GM21515 (cell line): ENCODE data around the gene TMEM150A.
A peak's percentile ranks its signal among the peaks of the same experiment; 100 is the strongest.
"Not testable (repeated sequence)": the region's sequence is repeated elsewhere in the genome, so short reads cannot be mapped to it uniquely, and the experiment has no call there.

Source experiments
- ATAC-seq: cut with Tn5 transposase; IDR thresholded peaks from one replicate; pipeline ENCODE4 v1.9.1; 2021; ENCODE audit not compliant: unreplicated experiment

The TMEM150A gene

GRCh38 chr2:85595301-85596025, 7.0 kb downstream of the TMEM150A start, which contains the start of gene RNF181:
RNF181 (plus strand) TSS chr2:85595745; CDS start chr2:85595764, 19 bp downstream.
- peak; percentile 96 for ATAC-seq

DNA sequence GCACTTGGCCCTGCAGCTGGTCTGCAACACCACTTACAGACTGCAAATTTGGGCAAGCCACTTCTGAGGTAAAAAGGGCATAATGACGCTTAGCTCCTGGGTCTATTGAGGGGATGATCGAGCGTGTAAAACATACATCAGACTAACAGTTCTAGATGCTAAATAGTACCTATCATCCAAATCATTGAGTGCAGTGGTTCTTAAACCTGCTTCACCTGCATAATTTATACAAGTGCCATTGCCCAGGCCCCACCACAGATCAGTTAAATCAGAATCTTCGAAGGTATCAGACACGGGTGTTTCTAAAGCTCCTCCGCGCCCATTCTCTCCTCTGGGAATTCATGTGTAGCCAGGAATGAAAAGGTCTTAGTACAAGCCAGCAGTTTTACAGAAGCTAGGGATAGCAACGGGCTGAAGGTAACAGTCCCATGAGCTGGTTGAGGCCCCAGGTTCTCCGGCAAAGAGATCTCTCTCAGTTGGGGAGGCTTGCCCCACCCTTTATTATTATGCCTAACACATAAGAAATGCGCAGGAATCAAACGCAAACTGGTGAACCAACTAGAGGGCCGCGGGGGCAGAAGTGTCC, 7.7 kb downstream of the TMEM150A start:
- no peak for ATAC-seq

DNA sequence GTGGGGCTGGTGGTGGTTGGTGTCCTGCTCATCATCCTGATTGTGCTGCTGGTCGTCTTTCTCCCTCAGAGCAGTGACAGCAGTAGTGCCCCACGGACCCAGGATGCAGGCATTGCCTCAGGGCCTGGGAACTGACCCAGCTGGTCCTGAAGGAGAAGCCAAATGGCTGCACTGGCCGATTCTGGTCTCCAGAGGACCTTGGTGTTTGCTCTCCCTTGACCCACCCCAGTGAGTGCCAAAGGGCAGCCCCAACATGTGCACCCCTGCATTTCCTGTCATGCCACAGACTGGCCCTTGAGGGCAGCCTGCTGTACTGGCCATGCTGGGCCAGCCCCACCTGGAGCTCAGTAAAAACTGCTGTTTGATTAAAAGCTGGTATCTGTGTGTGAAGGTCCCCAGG, 9.5 kb downstream of the TMEM150A start:
- ATAC-seq, result no peak

DNA sequence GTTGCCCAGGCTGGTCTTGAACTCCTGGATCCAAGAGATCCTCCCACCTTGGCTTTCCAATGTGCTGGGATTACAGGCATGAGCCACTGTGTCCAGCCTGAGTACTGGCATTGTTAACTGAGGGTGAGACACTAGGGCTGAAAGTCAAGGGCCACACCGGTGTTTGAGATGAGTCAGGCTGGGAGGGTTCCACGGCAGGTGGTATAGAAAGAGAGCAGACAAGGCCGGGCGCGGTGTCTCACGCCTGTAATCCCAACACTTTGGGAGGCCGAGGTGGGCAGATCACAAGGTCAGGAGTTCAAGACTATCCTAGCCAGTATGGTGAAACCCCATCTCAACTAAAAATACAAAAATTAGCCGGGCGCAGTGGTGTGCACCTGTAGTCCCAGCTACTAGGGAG, 10.2 kb downstream of the TMEM150A start:
- ATAC-seq, result not testable (repeated sequence)

DNA sequence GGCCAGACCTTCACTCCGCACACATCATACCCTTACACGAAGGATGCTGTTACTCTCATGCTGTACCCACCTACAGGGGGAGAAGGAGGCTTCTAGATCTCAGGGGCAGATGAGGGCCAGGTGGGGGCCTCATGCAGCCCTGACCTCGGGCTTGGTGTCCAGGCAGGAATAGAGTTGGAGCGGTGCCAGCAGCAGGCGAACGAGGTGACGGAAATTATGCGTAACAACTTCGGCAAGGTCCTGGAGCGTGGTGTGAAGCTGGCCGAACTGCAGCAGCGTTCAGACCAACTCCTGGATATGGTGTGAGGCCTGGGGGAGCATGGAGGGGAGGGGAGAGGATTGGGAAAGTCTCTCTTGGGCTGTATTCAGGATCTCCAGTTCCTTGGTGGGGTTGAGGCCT, 10.9 kb downstream of the TMEM150A start:
- no peak for ATAC-seq

GRCh38 chr2:85590950-85591349, 11.5 kb downstream of the TMEM150A start:
- no peak for ATAC-seq

- ATAC-seq, result no peak
Measured at GRCh38 chr2:85589982-85590791, 12.3 kb downstream of the TMEM150A start.

DNA sequence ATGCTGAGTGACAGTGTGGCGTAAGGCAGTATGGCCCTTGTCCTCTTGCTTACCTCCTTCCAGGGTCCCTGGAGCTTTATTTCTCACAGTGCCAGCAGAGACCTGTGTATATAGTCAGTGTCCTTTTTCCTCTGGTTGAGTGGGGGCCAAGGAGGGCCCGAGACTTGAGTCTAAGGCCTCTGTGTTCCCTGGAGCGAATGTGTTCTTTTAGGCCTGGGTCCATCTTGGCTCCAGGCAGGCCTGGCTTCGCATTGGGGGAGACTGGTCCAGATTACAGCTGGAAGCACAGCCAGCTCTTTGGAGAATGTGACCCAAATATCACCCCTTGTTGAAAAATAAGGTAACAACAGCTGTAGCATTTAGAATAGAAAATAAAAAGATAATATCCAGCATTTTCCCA, 13.3 kb downstream of the TMEM150A start:
- ATAC-seq, result no peak

- no peak for ATAC-seq
Measured at GRCh38 chr2:85588645-85589044, 13.9 kb downstream of the TMEM150A start.

DNA sequence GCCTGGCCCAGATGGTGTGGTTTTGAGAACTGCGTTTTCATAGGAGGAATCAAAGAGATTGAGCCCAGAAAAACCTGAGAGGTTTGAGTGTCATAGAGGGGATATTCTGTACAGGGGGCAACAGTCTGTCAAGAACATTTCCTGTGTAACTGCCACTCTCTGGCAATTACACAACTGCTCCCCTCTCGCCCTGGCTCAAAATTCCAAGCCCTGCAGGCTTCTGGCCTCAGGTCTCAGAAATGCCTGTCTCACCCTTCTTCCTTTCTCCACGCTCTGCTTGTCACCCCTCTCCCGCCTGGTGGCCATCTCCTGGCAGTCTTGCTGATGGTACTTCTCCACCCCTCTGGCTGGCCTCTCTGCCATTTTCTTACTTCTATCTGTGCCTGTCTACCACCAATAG, 14.3 kb downstream of the TMEM150A start:
- no peak for ATAC-seq

- ATAC-seq, result no peak
Measured at GRCh38 chr2:85585781-85586105, 16.8 kb downstream of the TMEM150A start.

DNA sequence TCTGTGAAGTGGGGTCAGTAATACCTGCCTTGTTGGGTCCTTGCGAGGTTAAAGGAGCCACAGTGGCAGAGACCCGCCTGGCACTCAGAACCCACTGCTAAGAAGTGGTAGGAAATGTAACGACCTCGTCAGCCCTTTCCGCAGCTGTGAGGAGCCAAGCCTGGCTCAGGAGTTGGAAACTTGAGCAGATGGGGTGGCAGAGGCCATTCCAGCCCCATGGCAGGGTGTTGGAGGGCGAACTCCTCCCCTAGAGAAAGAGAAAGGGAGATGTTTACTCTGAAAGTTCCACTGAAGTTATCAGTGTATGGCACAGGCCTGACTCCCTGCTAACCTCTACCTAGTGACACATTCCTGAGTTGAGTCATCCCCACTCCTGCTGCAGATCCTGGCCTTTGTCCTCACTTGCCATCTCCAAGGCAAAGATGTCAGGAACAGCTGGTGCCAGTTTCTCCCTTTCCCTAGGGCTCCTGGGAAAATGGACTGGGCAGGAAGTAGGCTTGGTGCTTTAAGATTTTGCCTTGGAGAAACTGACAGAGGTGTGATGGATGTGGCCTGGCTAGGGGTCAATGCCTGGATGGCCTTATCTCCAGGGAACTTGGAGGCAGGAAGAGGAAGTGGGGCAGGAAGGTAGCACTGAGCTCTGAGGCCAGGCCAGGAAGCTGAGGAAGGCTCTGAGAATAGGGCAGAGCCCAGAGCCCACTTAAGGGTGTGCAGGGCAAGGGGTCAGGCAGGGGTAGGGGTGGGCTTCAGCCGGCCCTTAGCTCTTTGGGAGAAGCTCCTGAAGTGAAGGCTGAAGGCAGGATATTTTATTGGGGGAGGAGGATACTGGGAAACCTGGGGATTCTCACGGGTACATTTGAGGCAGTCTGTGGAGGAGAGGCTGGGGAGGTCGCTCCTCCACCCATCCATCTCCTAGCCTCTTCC, 17.4 kb downstream of the TMEM150A start:
- ATAC-seq, result peak; percentile 40

DNA sequence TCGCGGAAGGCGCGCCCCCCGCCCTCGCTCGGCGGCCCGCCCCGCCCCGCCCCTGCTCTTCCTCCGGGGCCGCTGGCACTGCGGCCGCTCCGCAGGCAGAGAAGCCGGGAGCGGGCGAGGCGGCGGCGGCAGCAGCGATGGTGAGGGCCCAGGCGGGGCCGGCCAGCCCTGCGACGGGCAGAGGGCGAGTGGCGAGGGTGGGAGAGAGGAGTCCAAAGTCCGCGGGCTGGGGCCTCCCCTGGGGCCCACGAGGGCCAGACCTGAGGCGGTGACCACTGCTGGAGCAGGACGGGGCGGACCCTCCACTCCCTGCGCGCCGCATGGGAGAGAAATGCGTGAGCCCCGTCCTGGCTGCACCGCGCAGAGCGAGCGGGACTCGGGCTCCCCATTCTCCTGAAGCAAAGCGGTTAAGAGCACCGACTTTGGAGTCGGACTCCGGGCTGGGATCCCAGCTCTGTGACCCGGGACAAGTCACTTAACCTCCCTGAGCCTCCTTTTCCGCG, 18.1 kb downstream of the TMEM150A start, which contains the start of gene VAMP5:
TSS of gene VAMP5 (plus strand) at position 78 of the 503 bp plus-strand sequence. CDS start at position 138, 60 bp downstream.
- peak; percentile 26 for ATAC-seq

- ATAC-seq, result peak; percentile 64
Measured at GRCh38 chr2:85583667-85584353, 18.7 kb downstream of the TMEM150A start.

- no peak for ATAC-seq
Measured at GRCh38 chr2:85582492-85582891, 20.0 kb downstream of the TMEM150A start.

DNA sequence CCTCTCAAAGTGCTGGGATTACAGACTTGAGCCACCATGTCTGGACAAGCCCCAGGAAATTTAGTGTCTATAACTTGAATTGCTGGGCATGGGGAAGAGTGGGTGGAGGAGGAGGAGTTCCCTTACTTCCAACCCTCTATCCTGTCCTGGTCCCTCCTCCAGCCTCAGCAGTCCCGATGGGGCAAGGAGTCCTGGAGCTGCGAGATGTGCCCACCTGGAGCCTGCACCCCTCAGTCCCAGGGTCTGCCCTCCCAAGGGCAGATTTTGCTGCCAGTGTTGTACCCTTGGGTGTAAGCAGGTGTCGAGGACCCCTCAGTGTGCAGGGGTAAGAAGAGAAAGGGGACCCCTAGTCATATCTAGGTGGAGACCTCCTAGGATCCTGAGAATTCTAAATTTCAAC, 22.3 kb downstream of the TMEM150A start:
- ATAC-seq, result no peak

- no peak for ATAC-seq
Measured at GRCh38 chr2:85579266-85579935, 23.1 kb downstream of the TMEM150A start.

DNA sequence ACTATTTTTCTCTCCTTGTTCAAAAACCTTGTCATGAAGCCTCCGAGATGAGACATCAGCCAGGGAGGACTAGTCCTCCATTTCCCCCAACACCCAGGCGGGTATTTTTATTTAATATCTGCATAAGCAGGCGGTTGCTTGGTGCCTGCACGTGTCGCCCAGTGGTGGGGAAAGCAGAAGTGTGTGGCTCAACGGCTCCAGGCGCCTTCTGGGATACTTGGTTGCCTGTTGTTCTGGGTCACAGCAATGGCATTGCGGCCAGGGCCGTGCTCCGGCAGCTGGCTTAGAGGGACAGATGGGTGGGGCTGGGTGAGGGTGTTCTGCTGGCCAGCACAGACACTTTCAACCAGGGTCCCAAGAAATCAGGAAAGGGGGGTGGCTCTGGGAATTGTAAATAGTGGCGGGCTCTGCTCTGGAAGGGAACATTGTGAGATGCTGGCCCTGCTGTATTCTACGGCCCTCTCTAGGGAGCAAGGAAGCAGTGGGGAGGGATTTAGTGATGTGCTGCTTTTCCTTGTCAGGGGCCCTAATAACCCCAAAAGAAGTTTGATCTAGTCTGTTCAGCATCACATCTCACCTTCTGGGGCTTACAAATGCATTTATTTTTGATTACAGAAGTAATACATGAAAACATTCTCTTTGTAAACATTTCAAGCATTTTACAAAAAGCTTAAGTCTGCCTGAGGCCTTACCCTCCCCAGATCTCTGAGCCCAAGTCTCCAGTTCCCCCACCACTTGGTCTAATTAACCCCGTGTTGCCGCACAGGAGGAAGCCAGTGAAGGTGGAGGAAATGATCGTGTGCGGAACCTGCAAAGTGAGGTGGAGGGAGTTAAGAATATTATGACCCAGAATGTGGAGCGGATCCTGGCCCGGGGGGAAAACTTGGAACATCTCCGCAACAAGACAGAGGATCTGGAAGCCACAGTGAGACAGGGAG, 24.0 kb downstream of the TMEM150A start:
- ATAC-seq, result peak; percentile 40
